Sigmoid colon (tissue), 4 donors: ENCODE measurements around the gene HCN3.

Experiments used
- EP300 ChIP-seq, 4 donors: sonication (generic); formaldehyde crosslinking; IDR thresholded peaks; one replicate each; pipeline ENCODE4 v1.6.1; 2017; ENCODE audit warnings: antibody characterized with exemption in 4 of 4
- POLR2A ChIP-seq, 2 donors: fragments of 450-650 bp; IDR thresholded peaks; one replicate each; pipeline ENCODE4 v1.6.1; 2016; ENCODE audit warnings: antibody characterized with exemption in 2 of 2, mild to moderate bottlenecking in 2 of 2, moderate library complexity in 2 of 2
- POLR2AphosphoS5 ChIP-seq, 4 donors: sonication (generic); formaldehyde crosslinking; IDR thresholded peaks; one replicate each; pipeline ENCODE4 v1.6.1; 2017; ENCODE audit warnings: antibody characterized with exemption in 4 of 4
- TF ChIP-seq, protein P1 (sequence below), 4 experiments: fragments of 450-650 bp in 3 of 4; fragments of 200-600 bp in 1 of 4; IDR thresholded peaks; one replicate each; pipeline ENCODE4 v1.5.1; 2016 to 2019; ENCODE audit warnings: antibody characterized with exemption in 4 of 4, mild to moderate bottlenecking in 3 of 4, moderate library complexity in 2 of 4

DNA sequence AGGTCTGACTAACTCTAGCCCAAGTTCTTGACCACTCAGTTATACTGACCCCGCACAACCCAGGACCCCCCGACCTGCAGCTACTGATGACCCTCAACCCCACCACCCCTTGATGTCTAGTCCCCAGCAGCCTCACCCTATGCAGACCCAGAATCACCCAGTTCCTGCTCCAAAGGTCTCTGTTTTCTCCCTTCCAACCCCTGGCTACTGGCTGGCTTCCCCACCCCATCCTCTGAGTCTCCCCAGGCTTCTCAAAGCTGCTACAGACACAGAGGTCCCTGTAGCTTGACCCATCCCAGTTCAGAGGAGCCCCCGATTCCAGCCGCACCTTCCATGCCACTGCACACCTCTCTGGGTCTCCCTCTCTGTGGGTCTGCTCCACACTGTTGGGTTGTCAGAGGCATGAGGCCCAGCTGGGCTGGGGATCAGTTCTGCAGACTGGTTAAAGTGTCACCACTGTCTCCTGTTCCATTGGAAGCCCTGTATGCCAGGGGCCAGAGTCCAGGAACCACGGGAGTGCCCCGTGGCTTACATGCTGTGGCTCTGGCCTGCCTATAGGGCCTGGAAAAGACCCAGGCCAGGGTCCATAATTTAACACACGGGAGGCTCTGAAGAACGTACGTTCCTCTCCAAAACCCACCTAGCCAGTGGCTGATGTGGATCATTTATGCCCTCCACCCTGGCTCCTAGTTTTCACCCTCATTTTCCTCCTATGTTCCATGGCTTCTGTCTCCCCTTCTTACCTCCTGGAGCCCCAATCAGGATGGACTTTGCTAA, 23.5 kb downstream of the HCN3 start:
- TF ChIP-seq POLR2A (IDR thresholded peaks at IDR 0.05) (no peak), POLR2AphosphoS5 (IDR thresholded peaks at IDR 0.05) (no peak), EP300 (IDR thresholded peaks at IDR 0.05) (no peak)
- TF ChIP-seq, protein P1, sequence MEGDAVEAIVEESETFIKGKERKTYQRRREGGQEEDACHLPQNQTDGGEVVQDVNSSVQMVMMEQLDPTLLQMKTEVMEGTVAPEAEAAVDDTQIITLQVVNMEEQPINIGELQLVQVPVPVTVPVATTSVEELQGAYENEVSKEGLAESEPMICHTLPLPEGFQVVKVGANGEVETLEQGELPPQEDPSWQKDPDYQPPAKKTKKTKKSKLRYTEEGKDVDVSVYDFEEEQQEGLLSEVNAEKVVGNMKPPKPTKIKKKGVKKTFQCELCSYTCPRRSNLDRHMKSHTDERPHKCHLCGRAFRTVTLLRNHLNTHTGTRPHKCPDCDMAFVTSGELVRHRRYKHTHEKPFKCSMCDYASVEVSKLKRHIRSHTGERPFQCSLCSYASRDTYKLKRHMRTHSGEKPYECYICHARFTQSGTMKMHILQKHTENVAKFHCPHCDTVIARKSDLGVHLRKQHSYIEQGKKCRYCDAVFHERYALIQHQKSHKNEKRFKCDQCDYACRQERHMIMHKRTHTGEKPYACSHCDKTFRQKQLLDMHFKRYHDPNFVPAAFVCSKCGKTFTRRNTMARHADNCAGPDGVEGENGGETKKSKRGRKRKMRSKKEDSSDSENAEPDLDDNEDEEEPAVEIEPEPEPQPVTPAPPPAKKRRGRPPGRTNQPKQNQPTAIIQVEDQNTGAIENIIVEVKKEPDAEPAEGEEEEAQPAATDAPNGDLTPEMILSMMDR (IDR thresholded peaks at IDR 0.05), result no peak
